SK-N-SH treated with all-trans-retinoic acid at 6 μM for 48 hours (cell line): ENCODE results near the gene EBF3.

Experiments used
- ATAC-seq: fragments of 200-7000 bp; cut with Tn5 transposase; 3 replicates; pipeline ENCODE4 v1.9.1; 2020; ENCODE audit warnings: mild to moderate bottlenecking, moderate library complexity
- ARNTL ChIP-seq: fragments of 450-650 bp; formaldehyde crosslinking; IDR thresholded peaks from 2 replicates; pipeline ENCODE4 v1.5.0; 2020; ENCODE audit warnings: low read depth, mild to moderate bottlenecking, moderate library complexity, borderline replicate concordance
- BACH2 ChIP-seq: fragments of 250-450 bp; sonication (Bioruptor Pico); IDR thresholded peaks from 2 replicates; pipeline ENCODE4 v1.9.0; 2021; ENCODE audit warnings: mild to moderate bottlenecking, borderline replicate concordance
- CSDC2 ChIP-seq: fragments of 250-450 bp; sonication (Bioruptor Pico); IDR thresholded peaks from 2 replicates; pipeline ENCODE4 v1.5.0; 2020; ENCODE audit warnings: mild to moderate bottlenecking, moderate library complexity
- ESRRG ChIP-seq: fragments of 250-450 bp; sonication (Bioruptor Pico); IDR thresholded peaks from 2 replicates; pipeline ENCODE4 v1.6.1; 2021; ENCODE audit warnings: mild to moderate bottlenecking
- GLIS3 ChIP-seq: fragments of 250-450 bp; sonication (Bioruptor Pico); IDR thresholded peaks from 2 replicates; pipeline ENCODE4 v1.5.0; 2020; ENCODE audit warnings: mild to moderate bottlenecking, moderate library complexity
- ISL1 ChIP-seq: fragments of 250-450 bp; sonication (Bioruptor Pico); IDR thresholded peaks from 2 replicates; pipeline ENCODE4 v2.1.2; 2022; ENCODE audit warnings: mild to moderate bottlenecking, moderate library complexity
- OSR1 ChIP-seq: fragments of 250-450 bp; sonication (Bioruptor Pico); IDR thresholded peaks from 2 replicates; pipeline ENCODE4 v1.8.0; 2022; ENCODE audit warnings: moderate library complexity, mild to moderate bottlenecking, inconsistent platforms
- POU6F1 ChIP-seq: fragments of 250-450 bp; sonication (Bioruptor Pico); IDR thresholded peaks from 2 replicates; pipeline ENCODE4 v1.8.0; 2021; ENCODE audit warnings: low read depth, mild to moderate bottlenecking, moderate library complexity, borderline replicate concordance
- PPARA ChIP-seq: fragments of 250-450 bp; sonication (Bioruptor Pico); IDR thresholded peaks from 2 replicates; pipeline ENCODE4 v1.5.0; 2020; ENCODE audit warnings: mild to moderate bottlenecking, borderline replicate concordance
- RARB ChIP-seq: fragments of 250-450 bp; sonication (Bioruptor Pico); IDR thresholded peaks from 2 replicates; pipeline ENCODE4 v1.8.0; 2021; ENCODE audit warnings: mild to moderate bottlenecking, moderate library complexity
- SNAI2 ChIP-seq: fragments of 250-450 bp; sonication (Bioruptor Pico); IDR thresholded peaks from 2 replicates; pipeline ENCODE4 v1.5.0; 2020; ENCODE audit warnings: mild to moderate bottlenecking, moderate library complexity
- TCF4 ChIP-seq: fragments of 250-450 bp; sonication (Bioruptor Pico); IDR thresholded peaks from 2 replicates; pipeline ENCODE4 v1.8.0; 2021; ENCODE audit warnings: mild to moderate bottlenecking, moderate library complexity, borderline replicate concordance
- TOX ChIP-seq: fragments of 250-450 bp; sonication (Bioruptor Pico); IDR thresholded peaks from 2 replicates; pipeline ENCODE4 v1.8.0; 2021; ENCODE audit warnings: mild to moderate bottlenecking, moderate library complexity, borderline replicate concordance
- ZC3H10 ChIP-seq: fragments of 250-450 bp; sonication (Bioruptor Pico); IDR thresholded peaks from 2 replicates; pipeline ENCODE4 v1.5.1; 2021; ENCODE audit warnings: mild to moderate bottlenecking, moderate library complexity
- ZFP3 ChIP-seq: fragments of 250-450 bp; sonication (Bioruptor Pico); IDR thresholded peaks from 2 replicates; pipeline ENCODE4 v1.5.0; 2020; ENCODE audit warnings: mild to moderate bottlenecking, moderate library complexity
- ZFP30 ChIP-seq: fragments of 450-650 bp; formaldehyde crosslinking; IDR thresholded peaks from 2 replicates; pipeline ENCODE4 v1.5.0; 2022; ENCODE audit warnings: mild to moderate bottlenecking, moderate library complexity
- ZNF565 ChIP-seq: fragments of 450-650 bp; formaldehyde crosslinking; conservative IDR thresholded peaks from 2 replicates; pipeline ENCODE4 v1.5.0; 2020; ENCODE audit warnings: low read depth, mild to moderate bottlenecking, moderate library complexity
- ZNF8 ChIP-seq: fragments of 450-650 bp; formaldehyde crosslinking; IDR thresholded peaks from 2 replicates; pipeline ENCODE4 v1.5.0; 2020; ENCODE audit warnings: mild to moderate bottlenecking, moderate library complexity
- TF ChIP-seq, protein P1 (sequence below): fragments of 250-450 bp; sonication (Bioruptor Pico); IDR thresholded peaks from 2 replicates; pipeline ENCODE4 v1.5.1; 2021; ENCODE audit warnings: mild to moderate bottlenecking, moderate library complexity
- TF ChIP-seq, protein P2 (sequence below): fragments of 250-450 bp; sonication (Bioruptor Pico); IDR thresholded peaks from 2 replicates; pipeline ENCODE4 v1.8.0; 2020; ENCODE audit warnings: mild to moderate bottlenecking, moderate library complexity, borderline replicate concordance
- TF ChIP-seq, protein P3 (sequence below): fragments of 250-450 bp; sonication (Bioruptor Pico); IDR thresholded peaks from 2 replicates; pipeline ENCODE4 v1.5.0; 2020; ENCODE audit warnings: mild to moderate bottlenecking, moderate library complexity

The EBF3 gene

DNA sequence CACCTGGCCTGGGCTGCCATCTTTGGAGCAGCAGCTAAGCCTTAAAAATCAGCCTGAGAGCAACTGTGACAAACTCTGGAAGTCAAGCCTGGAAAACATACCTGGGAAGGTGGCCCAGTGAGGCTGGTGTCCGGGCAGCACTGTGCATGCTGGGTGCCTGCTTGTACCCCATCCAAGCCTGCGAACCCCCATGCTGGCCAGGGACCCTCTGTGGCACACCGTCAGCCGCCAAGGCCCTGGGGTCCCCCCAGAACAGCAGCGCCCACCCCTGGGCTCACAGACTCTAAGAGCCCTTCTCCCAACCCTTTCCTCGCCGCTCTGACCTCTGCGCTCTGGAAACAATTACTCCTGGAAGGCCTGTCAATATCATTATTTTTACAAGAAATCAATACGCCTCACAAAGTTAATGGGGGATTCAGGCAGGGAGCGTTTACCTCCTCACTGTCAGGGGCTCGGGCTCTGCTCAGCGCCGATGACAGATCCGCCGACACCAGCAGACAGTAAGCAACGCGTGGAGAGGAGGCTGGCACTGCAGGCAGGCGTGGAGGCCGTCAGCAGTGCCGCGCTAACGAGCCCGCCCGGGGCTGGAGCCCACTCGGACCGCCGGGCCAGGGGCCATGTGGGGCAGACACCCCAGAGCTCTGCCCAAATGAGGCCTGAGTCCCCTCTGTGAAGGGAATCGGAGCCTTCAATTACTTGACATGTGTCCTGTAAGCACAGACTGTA is 54.4 kb downstream of the EBF3 start:
- TF ChIP-seq RARB (no peak), PPARA (no peak), ARNTL (CRISPR knock-in tag) (no peak), ESRRG (CRISPR knock-in tag) (no peak), BACH2 (CRISPR knock-in tag) (no peak), OSR1 (no peak), ZFP30 (CRISPR knock-in tag) (no peak), ZC3H10 (no peak), ZFP3 (no peak), ISL1 (CRISPR knock-in tag) (no peak), CSDC2 (CRISPR knock-in tag) (no peak), ZNF8 (no peak), POU6F1 (no peak), SNAI2 (no peak), ZNF565 (CRISPR knock-in tag) (no peak)
- TF ChIP-seq, protein P1, sequence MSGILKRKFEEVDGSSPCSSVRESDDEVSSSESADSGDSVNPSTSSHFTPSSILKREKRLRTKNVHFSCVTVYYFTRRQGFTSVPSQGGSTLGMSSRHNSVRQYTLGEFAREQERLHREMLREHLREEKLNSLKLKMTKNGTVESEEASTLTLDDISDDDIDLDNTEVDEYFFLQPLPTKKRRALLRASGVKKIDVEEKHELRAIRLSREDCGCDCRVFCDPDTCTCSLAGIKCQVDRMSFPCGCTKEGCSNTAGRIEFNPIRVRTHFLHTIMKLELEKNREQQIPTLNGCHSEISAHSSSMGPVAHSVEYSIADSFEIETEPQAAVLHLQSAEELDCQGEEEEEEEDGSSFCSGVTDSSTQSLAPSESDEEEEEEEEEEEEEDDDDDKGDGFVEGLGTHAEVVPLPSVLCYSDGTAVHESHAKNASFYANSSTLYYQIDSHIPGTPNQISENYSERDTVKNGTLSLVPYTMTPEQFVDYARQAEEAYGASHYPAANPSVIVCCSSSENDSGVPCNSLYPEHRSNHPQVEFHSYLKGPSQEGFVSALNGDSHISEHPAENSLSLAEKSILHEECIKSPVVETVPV, result no peak
- TF ChIP-seq, protein P2, sequence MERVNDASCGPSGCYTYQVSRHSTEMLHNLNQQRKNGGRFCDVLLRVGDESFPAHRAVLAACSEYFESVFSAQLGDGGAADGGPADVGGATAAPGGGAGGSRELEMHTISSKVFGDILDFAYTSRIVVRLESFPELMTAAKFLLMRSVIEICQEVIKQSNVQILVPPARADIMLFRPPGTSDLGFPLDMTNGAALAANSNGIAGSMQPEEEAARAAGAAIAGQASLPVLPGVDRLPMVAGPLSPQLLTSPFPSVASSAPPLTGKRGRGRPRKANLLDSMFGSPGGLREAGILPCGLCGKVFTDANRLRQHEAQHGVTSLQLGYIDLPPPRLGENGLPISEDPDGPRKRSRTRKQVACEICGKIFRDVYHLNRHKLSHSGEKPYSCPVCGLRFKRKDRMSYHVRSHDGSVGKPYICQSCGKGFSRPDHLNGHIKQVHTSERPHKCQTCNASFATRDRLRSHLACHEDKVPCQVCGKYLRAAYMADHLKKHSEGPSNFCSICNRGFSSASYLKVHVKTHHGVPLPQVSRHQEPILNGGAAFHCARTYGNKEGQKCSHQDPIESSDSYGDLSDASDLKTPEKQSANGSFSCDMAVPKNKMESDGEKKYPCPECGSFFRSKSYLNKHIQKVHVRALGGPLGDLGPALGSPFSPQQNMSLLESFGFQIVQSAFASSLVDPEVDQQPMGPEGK (CRISPR knock-in tag), result no peak
- TF ChIP-seq, all 23 proteins: peak for 0
- ATAC-seq, result no peak

DNA sequence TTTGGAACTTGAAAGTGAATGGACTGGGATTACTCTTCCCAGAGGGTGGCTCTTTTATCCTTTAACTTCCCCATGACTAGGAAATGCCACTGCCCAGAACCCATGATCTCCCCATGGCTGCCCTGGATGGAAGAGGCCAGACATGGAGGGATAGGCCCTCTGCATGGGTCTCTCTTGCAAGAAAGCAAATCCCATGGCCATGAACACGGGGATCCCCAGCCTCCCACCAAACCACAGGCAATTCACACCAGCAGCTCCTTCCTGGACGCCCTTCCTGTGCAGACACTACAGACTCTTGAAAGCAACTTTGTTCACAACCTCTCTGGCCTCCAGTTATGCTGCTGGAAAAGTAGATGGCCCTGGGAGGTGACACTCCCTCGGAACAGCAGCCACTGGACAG is 55.0 kb downstream of the EBF3 start:
- TF ChIP-seq BACH2 (CRISPR knock-in tag) (no peak), ZNF8 (no peak), ARNTL (CRISPR knock-in tag) (no peak), TCF4 (CRISPR knock-in tag) (no peak), TOX (CRISPR knock-in tag) (no peak), ZC3H10 (no peak), ZFP30 (CRISPR knock-in tag) (no peak), PPARA (no peak), SNAI2 (no peak), RARB (no peak)
- TF ChIP-seq, protein P1, result no peak
- TF ChIP-seq, protein P3, sequence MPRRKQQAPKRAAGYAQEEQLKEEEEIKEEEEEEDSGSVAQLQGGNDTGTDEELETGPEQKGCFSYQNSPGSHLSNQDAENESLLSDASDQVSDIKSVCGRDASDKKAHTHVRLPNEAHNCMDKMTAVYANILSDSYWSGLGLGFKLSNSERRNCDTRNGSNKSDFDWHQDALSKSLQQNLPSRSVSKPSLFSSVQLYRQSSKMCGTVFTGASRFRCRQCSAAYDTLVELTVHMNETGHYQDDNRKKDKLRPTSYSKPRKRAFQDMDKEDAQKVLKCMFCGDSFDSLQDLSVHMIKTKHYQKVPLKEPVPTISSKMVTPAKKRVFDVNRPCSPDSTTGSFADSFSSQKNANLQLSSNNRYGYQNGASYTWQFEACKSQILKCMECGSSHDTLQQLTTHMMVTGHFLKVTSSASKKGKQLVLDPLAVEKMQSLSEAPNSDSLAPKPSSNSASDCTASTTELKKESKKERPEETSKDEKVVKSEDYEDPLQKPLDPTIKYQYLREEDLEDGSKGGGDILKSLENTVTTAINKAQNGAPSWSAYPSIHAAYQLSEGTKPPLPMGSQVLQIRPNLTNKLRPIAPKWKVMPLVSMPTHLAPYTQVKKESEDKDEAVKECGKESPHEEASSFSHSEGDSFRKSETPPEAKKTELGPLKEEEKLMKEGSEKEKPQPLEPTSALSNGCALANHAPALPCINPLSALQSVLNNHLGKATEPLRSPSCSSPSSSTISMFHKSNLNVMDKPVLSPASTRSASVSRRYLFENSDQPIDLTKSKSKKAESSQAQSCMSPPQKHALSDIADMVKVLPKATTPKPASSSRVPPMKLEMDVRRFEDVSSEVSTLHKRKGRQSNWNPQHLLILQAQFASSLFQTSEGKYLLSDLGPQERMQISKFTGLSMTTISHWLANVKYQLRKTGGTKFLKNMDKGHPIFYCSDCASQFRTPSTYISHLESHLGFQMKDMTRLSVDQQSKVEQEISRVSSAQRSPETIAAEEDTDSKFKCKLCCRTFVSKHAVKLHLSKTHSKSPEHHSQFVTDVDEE (CRISPR knock-in tag), result no peak
- TF ChIP-seq, all 23 proteins: peak for 0
- no peak for ATAC-seq

DNA sequence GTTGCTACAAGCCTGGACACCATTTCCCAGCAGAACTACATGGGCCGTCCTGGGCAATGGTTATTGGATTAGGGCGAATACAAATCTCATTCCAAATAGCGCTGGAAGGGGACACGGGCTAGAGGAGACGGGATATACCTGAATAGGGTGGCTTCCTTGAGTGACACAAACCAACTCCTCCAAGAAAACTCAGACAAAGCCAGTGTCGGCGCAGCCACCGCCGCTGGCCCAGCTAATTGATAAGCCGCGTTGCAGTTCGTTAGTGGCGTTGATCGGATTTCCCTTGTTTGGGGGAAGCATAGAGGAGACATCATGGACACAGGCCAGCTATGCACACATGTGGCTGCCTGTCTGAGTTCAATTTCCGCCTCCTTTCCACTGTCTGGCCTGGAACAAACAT is 55.7 kb downstream of the EBF3 start:
- TF ChIP-seq ISL1 (CRISPR knock-in tag), result no peak
- no peak for TF ChIP-seq ZC3H10
- no peak for TF ChIP-seq SNAI2
- TF ChIP-seq OSR1, result no peak
- no peak for TF ChIP-seq BACH2 (CRISPR knock-in tag)
- TF ChIP-seq ZFP3, result no peak
- no peak for TF ChIP-seq ZFP30 (CRISPR knock-in tag)
- TF ChIP-seq PPARA, result no peak
- TF ChIP-seq TOX (CRISPR knock-in tag), result no peak
- TF ChIP-seq ARNTL (CRISPR knock-in tag), result no peak
- TF ChIP-seq TCF4 (CRISPR knock-in tag), result no peak
- TF ChIP-seq GLIS3 (CRISPR knock-in tag), result no peak
- no peak for TF ChIP-seq RARB
- ATAC-seq, result no peak
